ENCODE measurements around the gene CNGB1. TPM values are rescaled to one million over a fixed set of nuclear protein-coding genes. Genes with fewer than 3 reads are reported as not detected.

Gene CNGB1
- total and polyA plus RNA-seq, 8 donors: 0.08 to 18.0 (median 0.73) TPM; not detected in 5

- no peak for DNase-seq
- 53 to 82% (median 76%) methylated on average over 3 of the region's 3 CpGs for WGBS, 5 donors
- peaks cover 0 to 10% (median 0%) of the 10 kb centered on the region in 3 donors for H3K27me3 ChIP-seq
- no peaks in the 10 kb centered on the region for H3K4me1 ChIP-seq
- no peak for TF ChIP-seq CTCF (IDR thresholded peaks at IDR 0.05)
- intact Hi-C loops (cut with DNase I; ENCODE audit: low total_unique reads): no loop called here
- no peaks in the 10 kb centered on the region for H3K9me3 ChIP-seq
- no peak overlapping the region for H3K4me3 ChIP-seq
- no peaks in the 10 kb centered on the region for H3K36me3 ChIP-seq
- no peak overlapping the region for H3K27ac ChIP-seq
These were observed 45.6 kb downstream of the CNGB1 start for GRCh38 chr16:57925310-57925709.

- no peak for DNase-seq
- no peaks in the 10 kb centered on the region for H3K9me3 ChIP-seq
- H3K4me3 ChIP-seq: no peak overlapping the region
- no peak overlapping the region for H3K27ac ChIP-seq
- H3K4me1 ChIP-seq: no peaks in the 10 kb centered on the region
- H3K27me3 ChIP-seq: peaks cover 0 to 8% (median 0%) of the 10 kb centered on the region in 3 donors
- intact Hi-C loops (cut with DNase I; ENCODE audit: low total_unique reads): no loop called here
- TF ChIP-seq POLR2A (IDR thresholded peaks at IDR 0.05) (no peak), EP300 (IDR thresholded peaks at IDR 0.05) (no peak), CTCF (IDR thresholded peaks at IDR 0.05) (no peak), POLR2AphosphoS5 (IDR thresholded peaks at IDR 0.05) (no peak)
- no peaks in the 10 kb centered on the region for H3K36me3 ChIP-seq
- WGBS, 5 donors: 76 to 85% (median 81%) methylated on average over 6 of the region's 6 CpGs
These were observed 46.4 kb downstream of the CNGB1 start for GRCh38 chr16:57924514-57924913.

GRCh38 chr16:57923841-57924240, 47.1 kb downstream of the CNGB1 start:
- no peak for DNase-seq
- H3K36me3 ChIP-seq: no peaks in the 10 kb centered on the region
- H3K27ac ChIP-seq: no peak overlapping the region
- H3K4me1 ChIP-seq: no peaks in the 10 kb centered on the region
- H3K9me3 ChIP-seq: no peaks in the 10 kb centered on the region
- peaks cover 0 to 8% (median 0%) of the 10 kb centered on the region in 3 donors for H3K27me3 ChIP-seq
- intact Hi-C loops (cut with DNase I; ENCODE audit: low total_unique reads): no loop called here
- WGBS, 5 donors: 95 to 100% (median 97%) methylated on average over 2 of the region's 2 CpGs
- TF ChIP-seq EP300 (IDR thresholded peaks at IDR 0.05) (no peak), CTCF (IDR thresholded peaks at IDR 0.05) (no peak), POLR2AphosphoS5 (IDR thresholded peaks at IDR 0.05) (no peak), POLR2A (IDR thresholded peaks at IDR 0.05) (no peak)
- no peak overlapping the region for H3K4me3 ChIP-seq

GRCh38 chr16:57923418-57923817, 47.5 kb downstream of the CNGB1 start:
- H3K4me3 ChIP-seq: no peak overlapping the region
- H3K27me3 ChIP-seq: peaks cover 0 to 8% (median 0%) of the 10 kb centered on the region in 3 donors
- TF ChIP-seq EP300 (IDR thresholded peaks at IDR 0.05) (no peak), POLR2A (IDR thresholded peaks at IDR 0.05) (no peak), CTCF (IDR thresholded peaks at IDR 0.05) (no peak), POLR2AphosphoS5 (IDR thresholded peaks at IDR 0.05) (no peak)
- no peaks in the 10 kb centered on the region for H3K36me3 ChIP-seq
- intact Hi-C loops (cut with DNase I; ENCODE audit: low total_unique reads): no loop called here
- no peak for DNase-seq
- no peaks in the 10 kb centered on the region for H3K4me1 ChIP-seq
- no peak overlapping the region for H3K27ac ChIP-seq
- 74 to 90% (median 83%) methylated on average over 2 of the region's 2 CpGs for WGBS, 5 donors
- no peaks in the 10 kb centered on the region for H3K9me3 ChIP-seq
